Neural progenitor cell (in vitro differentiated cells): Measurements from ENCODE around the gene HS2ST1.

ENCODE experiments used
- CTCF ChIP-seq: fragments of 200-600 bp; sonication (generic); IDR thresholded peaks from 2 replicates; pipeline ENCODE4 v1.5.1; 2017; ENCODE audit warnings: antibody characterized with exemption, mild to moderate bottlenecking
- EZH2 ChIP-seq: fragments of 200-600 bp; sonication (generic); IDR thresholded peaks from 2 replicates; pipeline ENCODE4 v1.6.1; 2017; ENCODE audit warnings: antibody characterized with exemption, mild to moderate bottlenecking, moderate library complexity

- TF ChIP-seq CTCF: peak; percentile 61
- no peak for TF ChIP-seq EZH2
Observed at GRCh38 chr1:86965012-86965826, 50.8 kb downstream of the HS2ST1 start.
